Measurements from ENCODE around the gene RUNX2. TPM values are rescaled to one million over a fixed set of nuclear protein-coding genes. Genes with fewer than 3 reads are reported as not detected.
A peak's percentile ranks its signal among the peaks of the same experiment; 100 is the strongest.

The RUNX2 gene
- total RNA-seq, 1 experiment from 2014 or later = 7.0 TPM

DNA sequence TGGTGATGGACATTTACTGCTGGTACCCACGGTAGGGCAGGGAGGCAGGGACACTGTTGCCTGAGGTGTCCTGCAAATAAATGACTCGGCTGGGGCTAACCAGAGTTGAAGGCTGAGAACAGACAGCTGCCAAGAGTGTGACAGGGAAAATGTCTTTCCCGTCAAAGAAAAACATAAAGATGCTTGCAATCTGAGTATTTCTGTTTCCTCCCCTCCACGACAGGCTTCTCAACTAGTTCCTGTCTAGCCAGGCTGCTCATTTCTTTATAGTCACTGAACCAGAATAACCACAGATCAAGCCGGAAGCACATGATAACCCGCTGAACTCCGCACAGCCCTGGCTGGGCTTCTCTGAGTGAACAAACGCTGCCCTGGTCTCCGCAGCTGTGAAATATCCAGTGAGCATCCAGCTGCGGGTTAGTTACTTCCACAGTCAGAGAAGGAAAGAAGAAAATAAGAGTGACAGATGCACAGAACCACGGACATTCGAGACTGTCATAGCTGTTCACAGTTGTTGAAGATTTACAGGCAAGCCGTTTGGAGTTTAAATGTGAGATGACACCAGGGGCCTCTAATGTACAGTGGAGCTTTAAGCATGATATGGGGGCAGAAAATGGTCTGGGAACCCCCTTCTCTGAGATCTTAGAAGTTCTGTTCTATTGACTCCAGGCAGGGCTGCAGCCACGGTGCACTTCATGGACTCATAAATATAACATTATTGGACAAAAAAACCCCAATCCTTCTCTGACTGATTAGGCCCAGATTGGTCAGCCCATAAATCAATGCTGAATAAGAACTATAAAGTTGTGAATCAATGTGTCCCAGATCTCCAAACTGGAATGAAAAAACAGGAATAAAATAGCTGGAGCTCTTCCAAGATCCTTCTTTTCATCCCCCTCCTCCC lies 349.5 kb downstream of the RUNX2 start:
- peaks cover 13% of the 10 kb centered on the region for H3K4me1 ChIP-seq (ENCODE audit: control insufficient read depth, insufficient read depth, low read length)
- CTCF ChIA-PET = no interaction called here
- intact Hi-C loops (cut with micrococcal nuclease; ENCODE audit: unreplicated experiment) (no loop called here), in situ Hi-C loops (cut with HindIII; ENCODE audit: low pct_unique_long_range_greater_than_20kb, low sequenced_read_pairs) (no loop called here)
- no TSS peak for BruUV-seq (replicated peaks)
- DNase-seq (ENCODE audit: low read depth, low spot score) (no peak), ATAC-seq (peak; percentile 85)
- POLR2A ChIA-PET = no interaction called here
- peaks cover 7% of the 10 kb centered on the region; the same call in 1 of the 2 replicates for H3K9me3 ChIP-seq (ENCODE audit: control insufficient read depth, insufficient read depth, low read depth, low read length)
- TF ChIP-seq POLR2AphosphoS5 (IDR thresholded peaks at IDR 0.05; ENCODE audit: low read depth, low read length) (no peak), REST (IDR thresholded peaks at IDR 0.05; ENCODE audit: insufficient read depth in 1 of 2, low read depth in 2 of 2, low read length in 1 of 2) (no peak), CTCF (IDR thresholded peaks at IDR 0.05) (no peak), TCF7L2 (IDR thresholded peaks at IDR 0.05; ENCODE audit: low read depth, low read length) (no peak), SIN3A (IDR thresholded peaks at IDR 0.05; ENCODE audit: borderline replicate concordance, insufficient read depth, low read depth, low read length) (no peak)
- 0 out of 4 replicates have a peak overlapping the region, but pooled peaks of 1 of the 2 experiments have one; percentile 4 for H3K4me3 ChIP-seq (ENCODE audit: low read depth in 2 of 2, low read length in 2 of 2)
- H3K27me3 ChIP-seq (ENCODE audit: control insufficient read depth, insufficient read depth, low read length) = no peaks in the 10 kb centered on the region
- no peak overlapping the region for H3K27ac ChIP-seq (ENCODE audit: low read length)
- H3K36me3 ChIP-seq (ENCODE audit: control insufficient read depth, insufficient read depth, low read length) = no peaks in the 10 kb centered on the region

GRCh38 chr6:45678285-45678607 lies 350.1 kb downstream of the RUNX2 start:
- CTCF ChIA-PET = no interaction called here

More at GRCh38 chr6:45678285-45678607, 350.1 kb downstream of the RUNX2 start:
- intact Hi-C loops (cut with micrococcal nuclease; ENCODE audit: unreplicated experiment) (no loop called here), in situ Hi-C loops (cut with HindIII; ENCODE audit: low pct_unique_long_range_greater_than_20kb, low sequenced_read_pairs) (no loop called here)
- no peak overlapping the region for H3K27ac ChIP-seq (ENCODE audit: low read length)
- no peaks in the 10 kb centered on the region for H3K27me3 ChIP-seq (ENCODE audit: control insufficient read depth, insufficient read depth, low read length)
- POLR2A ChIA-PET = no interaction called here
- no peak overlapping the region for H3K4me3 ChIP-seq (ENCODE audit: low read depth in 2 of 2, low read length in 2 of 2)
- DNase-seq (ENCODE audit: low read depth, low spot score) (no peak), ATAC-seq (no peak)
- peaks cover 7% of the 10 kb centered on the region; the same call in 1 of the 2 replicates for H3K9me3 ChIP-seq (ENCODE audit: control insufficient read depth, insufficient read depth, low read depth, low read length)
- peaks cover 13% of the 10 kb centered on the region for H3K4me1 ChIP-seq (ENCODE audit: control insufficient read depth, insufficient read depth, low read length)
- no peaks in the 10 kb centered on the region for H3K36me3 ChIP-seq (ENCODE audit: control insufficient read depth, insufficient read depth, low read length)
- TF ChIP-seq TCF7L2 (IDR thresholded peaks at IDR 0.05; ENCODE audit: low read depth, low read length) = no peak
- TF ChIP-seq SIN3A (IDR thresholded peaks at IDR 0.05; ENCODE audit: borderline replicate concordance, insufficient read depth, low read depth, low read length) = no peak
- no peak for TF ChIP-seq REST (IDR thresholded peaks at IDR 0.05; ENCODE audit: insufficient read depth in 1 of 2, low read depth in 2 of 2, low read length in 1 of 2)
- TF ChIP-seq POLR2AphosphoS5 (IDR thresholded peaks at IDR 0.05; ENCODE audit: low read depth, low read length) = no peak
- TF ChIP-seq CTCF (IDR thresholded peaks at IDR 0.05) = no peak
- no TSS peak for BruUV-seq (replicated peaks)
